Measurements from ENCODE around the gene PUM1.

Gene PUM1

DNA sequence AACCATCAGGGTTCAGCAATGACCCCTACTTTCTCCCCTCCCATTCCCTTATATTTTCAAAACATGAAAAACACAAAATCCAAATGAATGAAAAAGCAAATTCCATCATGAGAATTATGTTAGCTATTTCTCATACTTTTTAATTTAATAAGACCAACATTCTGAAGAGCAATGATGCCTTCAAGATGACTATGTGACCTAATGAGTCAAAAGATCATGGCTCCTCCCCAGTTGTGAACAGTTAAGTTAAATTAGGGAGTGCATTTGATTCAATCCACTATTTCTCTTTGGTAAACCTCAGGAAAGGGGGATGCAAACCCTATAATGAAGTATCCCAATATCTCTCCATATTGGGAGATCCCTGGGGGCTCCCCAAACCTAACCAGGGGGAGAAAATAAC is 36.5 kb downstream of the PUM1 start:
- DNase-seq (ENCODE audit: low spot score): no peak

DNA sequence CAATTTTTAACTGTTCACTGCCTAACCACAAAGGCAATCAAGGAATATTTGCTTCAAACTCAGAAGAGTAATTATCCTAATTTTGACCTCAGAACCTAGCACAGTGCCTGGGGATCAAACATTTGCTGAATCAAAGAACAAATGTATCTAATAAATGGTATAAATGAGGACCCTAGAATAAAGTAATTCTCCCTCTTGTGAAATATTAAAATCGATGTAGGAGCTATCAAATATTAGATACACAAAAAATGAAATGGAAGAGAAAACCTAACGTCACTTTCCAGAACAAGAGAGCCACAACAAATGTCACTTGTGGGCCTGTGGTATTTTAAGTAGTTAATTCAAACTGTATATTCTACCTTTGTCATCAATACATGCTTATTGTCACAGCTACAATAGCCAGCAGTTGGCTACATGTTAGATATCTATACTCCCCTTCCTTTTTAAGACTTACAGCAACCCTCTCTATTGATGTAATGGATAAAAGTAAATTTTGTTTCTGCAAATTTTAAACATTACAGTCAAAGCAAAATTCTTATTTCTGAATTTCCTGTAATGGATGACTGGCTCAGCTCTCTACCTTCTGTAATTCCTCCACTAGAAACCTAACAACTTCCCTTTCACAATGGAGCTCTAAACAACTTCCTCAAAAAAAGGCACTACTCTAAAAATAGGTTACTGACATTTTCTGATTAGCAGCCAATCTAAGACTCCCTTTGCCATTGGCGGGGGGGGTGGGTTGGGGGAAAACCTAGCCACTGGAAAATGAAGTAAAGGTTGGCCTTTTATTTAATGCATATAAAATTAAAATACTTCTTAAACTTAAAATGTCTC is 37.6 kb downstream of the PUM1 start:
- DNase-seq (ENCODE audit: low spot score): no peak

DNA sequence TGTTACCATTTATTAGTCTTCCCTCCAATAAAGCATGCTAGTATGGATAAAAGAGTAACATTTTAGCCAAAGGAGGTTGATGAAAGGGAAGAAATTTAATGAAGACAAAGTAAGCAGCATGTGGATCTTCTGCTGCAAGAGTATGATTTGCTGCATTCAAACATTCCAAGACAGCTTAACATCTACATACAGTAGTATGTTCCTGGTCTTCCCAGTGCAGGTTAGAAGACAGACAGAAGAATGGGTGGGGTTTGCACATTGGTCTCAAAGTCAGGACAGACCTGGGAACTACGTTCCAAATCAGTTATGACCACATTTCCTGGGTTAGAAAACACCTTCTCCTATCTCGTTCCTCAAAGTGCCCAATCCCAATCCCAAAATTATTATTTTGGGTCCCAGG is 43.3 kb downstream of the PUM1 start:
- DNase-seq (ENCODE audit: low spot score): no peak

DNA sequence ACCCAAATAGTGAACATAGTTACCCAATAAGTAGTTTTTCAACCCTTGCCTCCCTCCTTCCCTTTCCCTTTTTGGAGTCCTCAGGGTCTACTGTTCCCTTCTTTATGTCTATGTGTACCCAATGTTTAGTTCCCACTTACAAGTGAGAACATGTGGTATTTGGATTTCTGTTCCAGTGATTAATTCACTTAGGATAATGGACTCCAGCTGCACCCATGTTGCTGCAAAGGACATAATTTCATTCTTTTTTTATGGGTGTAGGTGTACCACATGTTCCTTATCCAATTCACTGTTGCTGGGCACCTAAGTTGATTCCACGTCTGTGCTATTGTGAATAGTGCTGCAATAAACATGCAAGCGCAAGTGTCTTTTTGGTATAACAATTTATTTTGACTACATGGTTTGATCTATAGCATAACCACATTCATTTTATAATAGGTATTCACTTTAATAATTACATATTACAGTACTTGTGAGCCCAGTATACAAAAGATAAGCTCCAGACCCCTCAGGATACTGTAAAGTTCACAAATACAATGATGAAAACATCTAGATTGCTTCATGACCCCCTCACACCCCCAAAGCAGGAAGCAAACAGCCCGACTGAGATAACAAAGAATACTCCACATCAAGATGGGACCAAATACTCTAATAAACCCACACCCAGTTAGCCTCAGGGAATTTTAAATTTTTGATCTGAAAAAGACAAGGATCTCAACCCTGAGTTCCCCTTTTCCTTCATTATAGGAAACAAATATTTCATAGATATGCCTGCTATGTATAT is 45.3 kb downstream of the PUM1 start:
- DNase-seq (ENCODE audit: low spot score): no peak

DNA sequence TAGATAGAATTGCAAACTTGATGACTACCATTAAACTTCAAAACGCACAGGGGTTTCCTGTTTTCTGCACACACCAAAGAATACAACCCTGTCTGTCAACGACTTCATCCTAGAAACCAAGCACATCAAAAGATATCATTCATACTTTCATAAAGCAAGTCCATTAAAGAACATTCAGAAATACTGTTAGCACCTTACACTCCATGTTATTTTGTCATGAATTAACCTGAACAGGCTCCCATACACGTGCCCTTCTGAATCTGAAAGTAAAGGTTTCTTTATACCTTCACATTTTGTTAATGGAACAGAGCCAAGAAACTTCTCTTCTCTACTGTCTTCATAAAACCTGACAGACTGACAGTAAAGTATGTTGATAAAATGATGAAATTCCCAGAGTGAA is 46.1 kb downstream of the PUM1 start:
- DNase-seq (ENCODE audit: low spot score): no peak

DNA sequence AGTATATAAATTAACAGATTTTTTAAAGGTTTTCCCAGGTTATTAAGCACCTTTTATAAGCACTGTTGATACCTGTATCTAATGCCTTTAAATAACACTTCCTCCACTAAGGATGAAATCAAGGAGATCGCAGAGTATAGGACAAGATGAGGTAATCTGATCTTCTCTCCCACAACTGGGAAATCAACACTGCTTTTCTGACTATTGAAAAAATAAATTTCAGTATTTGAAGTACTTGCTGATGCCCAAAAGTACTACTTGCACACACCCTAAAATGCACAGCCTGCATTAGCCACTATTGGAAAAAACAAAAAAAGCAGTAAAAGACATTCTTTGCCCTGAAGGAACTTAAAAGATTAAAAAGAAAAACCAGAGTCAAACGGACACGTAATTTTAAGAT is 48.6 kb downstream of the PUM1 start:
- DNase-seq (ENCODE audit: low spot score): no peak

DNA sequence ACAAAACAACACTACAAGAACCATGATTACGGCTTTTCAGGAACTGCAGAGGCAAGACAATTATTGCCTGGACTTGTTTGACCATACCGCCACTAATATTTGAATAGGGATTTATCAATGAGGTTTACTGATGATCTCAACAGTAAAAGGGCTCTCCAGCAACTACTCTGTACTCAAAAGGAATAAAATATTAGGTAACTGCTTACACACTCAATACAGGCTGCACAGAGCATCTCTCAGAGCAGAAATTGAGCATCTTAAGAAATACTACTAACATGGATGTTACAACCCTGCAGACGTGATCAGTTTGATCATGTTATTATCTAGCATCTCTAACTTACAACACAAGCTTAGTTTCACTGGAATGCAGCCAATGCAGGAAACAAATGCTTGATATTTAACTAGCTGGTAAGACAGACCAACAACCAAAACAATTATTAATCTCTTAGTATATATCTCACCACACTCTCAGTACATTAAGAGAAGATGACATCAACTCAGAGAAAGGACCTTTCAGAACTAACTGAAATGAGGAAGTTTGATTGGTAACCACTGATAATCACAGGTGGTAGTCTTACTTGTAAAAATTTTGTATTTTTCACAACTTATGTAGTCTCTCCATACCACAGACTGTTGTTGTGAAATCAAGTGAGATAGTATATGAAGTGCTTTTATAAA is 52.2 kb downstream of the PUM1 start:
- DNase-seq (ENCODE audit: low spot score): no peak

DNA sequence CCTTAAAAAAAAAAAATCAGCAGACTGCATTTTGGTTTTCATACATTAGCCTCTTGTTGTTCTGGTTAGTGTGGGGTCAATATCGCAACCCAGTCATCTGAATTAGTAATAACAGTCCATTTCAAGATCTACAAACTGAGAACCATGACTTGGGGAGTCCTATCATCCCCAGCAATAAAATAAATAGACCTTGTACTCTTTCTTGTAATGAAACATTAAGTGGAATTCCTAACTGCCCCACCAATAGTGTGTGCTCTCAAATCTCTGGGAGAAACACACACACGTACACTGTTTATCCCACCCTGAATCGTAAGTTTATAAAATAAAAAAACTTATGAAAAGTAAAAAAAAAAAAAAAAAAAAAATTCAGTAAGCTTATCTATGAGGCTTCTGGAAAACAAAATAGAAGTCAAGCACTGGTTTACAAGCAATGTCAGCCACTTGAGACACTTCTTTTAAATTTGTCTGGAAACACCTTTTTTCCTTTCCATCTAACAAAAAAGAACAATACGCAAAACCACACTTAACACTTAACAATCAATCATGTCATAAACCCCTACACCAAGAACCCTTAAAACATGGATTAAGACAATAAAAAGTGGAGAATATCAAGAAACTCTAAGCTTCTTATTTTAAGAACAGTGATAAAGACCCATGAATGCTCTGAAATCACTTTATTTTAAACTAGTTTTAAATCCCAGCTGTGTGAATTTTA is 53.1 kb downstream of the PUM1 start:
- DNase-seq (ENCODE audit: low spot score): no peak

DNA sequence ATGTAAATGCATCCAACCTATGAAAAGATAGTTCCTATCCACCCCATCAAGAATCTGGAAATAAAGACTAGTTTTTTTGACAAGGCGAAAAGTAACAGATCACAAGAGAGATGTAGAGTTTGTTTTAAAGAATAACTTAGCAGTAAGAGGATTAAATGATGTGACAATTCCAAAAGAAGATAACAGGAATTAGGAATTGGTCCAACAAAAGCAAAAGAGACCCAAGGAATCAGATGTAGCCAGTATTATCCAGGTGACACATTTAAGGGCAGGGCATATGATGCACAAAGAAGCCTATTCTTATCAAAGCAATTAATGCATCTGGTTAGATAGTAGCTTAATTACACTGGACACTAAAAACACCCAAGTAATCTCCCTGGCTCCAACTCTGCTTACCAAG is 53.8 kb downstream of the PUM1 start:
- no peak for DNase-seq (ENCODE audit: low spot score)

DNA sequence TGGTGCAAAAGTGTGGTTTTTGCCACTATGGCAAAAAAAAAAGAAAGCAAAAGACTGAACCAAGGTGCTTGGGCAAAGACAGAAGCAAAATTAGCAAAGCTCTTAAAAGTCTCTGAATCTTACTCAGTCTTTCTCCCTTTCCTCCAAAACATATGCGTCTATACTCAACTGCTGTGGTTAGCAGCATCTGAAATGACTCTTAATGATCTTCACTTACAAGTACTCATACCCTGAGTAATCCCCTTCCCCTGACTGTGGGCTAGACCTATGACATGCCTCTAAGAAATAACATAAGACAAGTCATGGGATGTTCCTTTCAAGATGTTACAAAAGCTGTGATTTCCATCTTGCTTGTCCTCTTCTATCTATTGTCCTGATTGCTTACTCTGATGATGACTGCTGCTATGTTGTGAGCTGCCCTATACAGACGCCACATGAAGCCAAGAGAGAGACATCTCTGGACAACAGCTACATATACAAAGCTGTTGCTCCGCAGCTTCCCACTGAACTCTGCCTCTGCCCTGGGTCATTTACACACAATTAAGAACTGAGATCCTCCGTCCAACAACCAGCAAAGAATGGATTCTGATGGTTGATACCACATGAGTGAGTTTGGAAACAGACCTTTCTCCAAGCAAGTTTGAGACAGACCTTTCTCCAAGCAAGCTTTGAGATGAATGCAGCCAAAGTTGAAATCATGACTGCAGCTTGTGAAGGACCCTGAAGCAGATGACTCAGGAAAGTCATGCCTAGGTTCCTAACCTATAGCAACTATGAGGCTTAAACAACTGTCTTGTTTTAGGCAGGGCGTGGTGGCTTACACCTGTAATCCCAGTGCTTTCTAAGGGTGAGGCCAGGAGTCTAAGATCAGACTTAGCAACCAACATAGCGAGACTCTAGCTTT is 55.2 kb downstream of the PUM1 start:
- DNase-seq (ENCODE audit: low spot score): no peak

DNA sequence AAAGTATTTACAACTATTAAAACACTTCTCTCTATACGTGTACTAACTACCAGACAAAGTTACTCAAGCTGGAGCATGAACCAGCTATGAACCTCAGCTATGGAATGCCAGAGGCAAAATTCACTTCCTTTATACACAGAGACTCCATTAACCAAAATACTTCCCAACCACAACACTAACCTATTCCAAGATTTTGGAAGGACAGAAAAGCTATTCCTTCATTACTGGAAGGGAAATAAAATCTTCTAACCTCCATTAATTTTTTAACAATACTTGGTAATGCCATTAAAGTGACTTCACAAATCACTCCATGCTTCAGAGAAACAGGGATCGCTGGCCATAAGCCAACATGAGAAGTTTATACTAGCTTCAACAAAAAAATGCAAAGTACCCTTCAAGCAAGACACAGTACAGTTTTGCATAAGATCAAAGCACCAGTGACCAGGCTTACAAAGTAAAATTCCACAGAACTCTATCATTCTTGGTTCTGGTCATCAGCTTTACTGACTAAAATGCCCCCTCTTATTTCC is 58.0 kb downstream of the PUM1 start:
- peak; percentile 72 for DNase-seq (ENCODE audit: low spot score)

DNA sequence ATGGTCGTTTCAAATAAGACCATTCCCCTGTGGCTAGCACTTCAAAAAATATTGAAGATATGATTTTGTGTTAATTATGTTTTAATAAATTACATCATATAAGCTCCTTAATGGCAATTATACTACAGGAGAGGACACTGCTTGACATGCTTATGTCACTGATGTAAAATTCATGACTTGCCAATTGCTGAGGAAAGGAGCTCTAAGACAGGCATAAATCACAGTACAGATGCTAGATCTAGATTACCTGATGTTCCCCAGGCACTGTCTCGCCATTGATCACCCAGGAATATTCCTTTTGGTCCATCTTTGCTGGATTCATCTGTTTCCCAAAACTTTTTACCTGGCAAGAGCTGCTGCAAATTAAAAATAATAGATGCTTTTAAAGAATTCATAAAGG is 58.8 kb downstream of the PUM1 start:
- no peak for DNase-seq (ENCODE audit: low spot score)

DNA sequence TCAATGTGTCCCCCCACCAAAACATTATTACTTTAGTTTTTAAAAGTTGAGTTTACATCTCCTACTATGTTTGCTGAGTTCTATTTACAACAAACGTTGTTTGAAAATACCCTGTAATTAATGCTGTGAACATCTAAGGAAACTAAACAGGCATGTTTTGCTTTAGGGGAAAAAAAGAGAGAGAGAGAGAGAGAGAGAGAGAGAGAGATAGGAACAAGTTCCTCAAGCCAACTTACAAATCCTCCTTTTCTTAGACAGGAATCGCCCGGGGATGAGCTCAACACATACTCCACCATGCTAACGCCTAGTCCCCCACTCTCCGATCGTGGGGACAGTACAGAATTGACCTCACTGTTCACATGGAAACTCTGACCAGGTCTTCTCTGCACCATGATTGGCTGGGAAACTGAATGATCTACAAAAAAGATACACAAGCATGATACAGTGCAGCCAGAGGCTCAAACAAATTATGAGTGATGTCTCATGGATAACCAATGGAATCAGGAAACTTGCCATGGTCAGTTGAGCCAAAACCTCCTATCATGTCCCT is 59.8 kb downstream of the PUM1 start:
- no peak for DNase-seq (ENCODE audit: low spot score)

DNA sequence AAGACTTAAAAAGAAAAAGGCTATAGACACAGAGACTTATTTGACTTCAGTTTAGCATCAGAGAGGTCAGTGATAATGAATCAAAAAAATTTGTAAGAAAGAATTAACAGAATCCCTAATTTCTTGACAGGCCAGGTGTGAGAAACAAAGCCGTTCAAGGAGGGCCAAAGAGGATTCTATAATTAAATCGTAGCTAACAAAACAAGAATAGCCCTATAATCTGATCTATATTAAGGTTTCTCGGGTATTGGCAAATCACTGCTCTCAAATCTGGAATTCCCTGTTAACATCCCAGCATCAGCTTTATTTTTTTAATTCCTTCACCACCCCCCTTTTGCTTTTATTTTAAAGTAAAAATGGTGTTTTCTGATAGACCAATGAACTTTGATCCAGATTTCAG is 60.3 kb downstream of the PUM1 start:
- DNase-seq (ENCODE audit: low spot score): no peak

DNA sequence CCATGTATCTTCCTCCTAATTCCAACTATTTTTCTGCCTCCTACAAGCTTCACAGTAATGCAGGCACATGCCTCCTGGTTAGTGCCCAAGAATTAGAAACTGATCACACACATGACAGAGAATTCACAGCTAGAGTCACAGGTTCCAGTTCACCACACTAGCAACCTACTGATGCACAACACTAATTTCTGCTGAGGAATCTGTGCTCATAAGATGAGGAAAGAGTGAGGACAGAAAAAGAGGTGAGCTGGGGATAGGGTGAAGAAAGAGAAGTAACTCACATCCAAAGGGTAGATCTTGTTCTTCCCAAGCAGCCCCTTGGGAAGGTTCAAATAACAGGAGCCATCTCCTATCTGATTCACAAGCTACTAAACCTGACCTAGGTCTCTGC is 61.3 kb downstream of the PUM1 start:
- DNase-seq (ENCODE audit: low spot score): no peak

DNA sequence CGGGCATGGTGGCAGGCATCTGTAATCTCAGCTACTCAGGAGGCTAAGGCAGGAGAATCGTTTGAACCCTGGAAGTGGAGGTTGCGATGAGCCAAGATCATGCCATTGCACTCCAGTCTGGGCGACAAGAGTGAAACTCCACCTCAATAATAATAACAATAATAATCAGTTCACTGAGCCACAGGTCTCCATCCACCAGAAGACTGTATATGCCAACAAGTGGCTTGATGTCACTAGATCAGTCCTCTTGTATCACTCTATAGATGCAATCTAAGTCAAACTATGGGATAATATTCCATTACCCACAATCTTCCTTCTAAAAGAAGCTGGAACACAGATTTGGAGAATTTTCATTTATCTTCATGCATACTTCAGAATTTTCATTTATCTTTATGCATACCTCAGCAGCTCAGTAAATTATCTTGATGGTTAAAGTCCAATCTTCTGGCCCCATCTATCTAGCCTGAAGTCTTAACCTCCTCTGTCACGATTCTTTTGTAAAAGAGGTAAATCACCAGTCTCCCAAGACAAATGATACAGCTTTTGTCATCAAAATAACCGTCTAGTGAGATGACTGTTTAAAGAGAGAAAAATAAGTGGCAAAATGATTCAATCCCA is 61.8 kb downstream of the PUM1 start:
- no peak for DNase-seq (ENCODE audit: low spot score)

DNA sequence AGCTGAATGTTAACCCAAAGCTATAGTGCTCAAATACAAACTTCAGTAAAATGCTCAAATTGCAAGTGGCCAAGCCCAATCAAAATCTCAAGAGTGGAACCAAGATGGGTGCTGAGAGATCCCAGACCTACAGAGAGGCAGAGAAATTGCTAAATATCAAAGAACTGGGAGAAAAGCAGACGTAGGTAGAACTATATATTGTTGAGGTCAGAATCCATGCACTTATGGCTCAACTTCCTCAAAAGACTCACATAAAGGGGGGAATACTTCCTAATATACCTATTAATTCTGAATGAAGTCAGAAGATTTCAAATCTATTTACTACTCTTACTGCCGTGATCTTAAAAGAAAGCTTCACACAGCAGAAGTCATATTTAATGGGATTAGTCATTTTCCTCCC is 65.2 kb downstream of the PUM1 start:
- DNase-seq (ENCODE audit: low spot score): no peak

DNA sequence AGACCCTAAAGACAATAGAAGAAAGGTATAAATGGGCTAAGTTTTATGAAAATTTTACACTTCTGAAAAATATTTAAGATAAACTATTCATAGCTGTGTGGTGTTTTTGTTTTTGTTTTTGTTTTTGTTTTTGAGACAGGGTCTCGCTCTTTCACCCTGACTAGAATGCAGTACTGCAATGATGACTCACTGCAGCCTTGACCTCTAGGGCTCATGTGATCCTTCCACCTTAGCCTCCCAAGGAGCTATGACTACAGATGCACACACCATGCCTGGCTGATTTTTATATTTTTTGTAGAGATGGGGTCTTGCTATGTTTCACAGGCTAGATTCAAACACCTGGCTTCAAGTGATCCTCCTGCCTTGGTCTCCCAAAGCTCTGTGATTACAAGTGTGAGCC is 66.6 kb downstream of the PUM1 start:
- no peak for DNase-seq (ENCODE audit: low spot score)

DNA sequence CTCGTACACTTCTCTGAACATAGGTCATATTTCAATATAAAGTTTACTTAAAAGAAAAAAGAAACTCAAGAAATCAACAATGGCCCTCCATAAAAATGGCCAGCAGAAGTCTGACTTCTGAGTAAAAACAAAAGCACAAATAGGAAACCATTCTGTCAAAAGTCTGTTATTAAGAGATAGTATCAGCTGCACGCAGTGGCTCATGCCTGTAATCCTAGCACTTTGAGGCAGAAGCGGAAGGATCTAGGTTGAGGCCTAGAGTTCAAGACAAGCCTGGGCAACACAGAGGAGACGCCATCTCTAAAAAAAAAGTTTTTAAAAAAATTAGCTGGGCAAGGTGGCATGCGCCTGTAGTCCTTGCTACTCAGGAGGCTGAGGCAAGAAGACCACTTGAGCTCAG is 67.3 kb downstream of the PUM1 start:
- no peak for DNase-seq (ENCODE audit: low spot score)

DNA sequence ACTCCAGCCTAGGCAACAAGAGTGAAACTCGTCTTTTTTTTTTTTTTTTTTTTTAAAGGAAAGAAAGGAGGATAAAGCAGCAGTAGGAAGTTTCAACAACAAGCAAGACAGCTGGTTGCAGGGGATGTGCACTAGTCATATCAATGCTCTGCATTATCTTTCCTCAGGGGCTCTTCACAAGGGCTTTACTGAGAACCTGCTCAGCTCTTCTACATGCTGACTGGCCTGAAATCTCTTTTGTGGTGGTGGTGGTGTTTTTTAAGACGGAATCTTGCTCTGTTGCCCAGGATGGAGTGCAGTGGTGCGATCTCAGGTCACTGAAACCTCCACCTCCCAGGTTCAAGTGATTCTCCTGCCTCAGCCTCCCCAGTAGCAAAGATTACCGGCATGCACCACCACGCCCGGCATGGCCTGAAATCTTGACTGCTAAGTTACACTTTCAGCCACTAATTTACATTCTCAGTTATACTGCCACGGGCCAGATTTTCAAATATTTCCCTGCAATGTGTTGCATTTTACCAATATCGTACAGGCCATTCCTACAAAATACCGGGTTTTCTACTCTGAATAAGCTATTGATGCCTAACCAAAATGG is 68.0 kb downstream of the PUM1 start:
- no peak for DNase-seq (ENCODE audit: low spot score)

Data from COLO829 (cell line).